CD8-positive, alpha-beta memory T cell (primary cell): ENCODE results near the gene DNAJB7. TPM values are rescaled to one million over a fixed set of nuclear protein-coding genes. Genes with fewer than 3 reads are reported as not detected.
"Not testable (repeated sequence)": the region's sequence is repeated elsewhere in the genome, so short reads cannot be mapped to it uniquely, and the experiment has no call there.

Experiments
- CTCF ChIA-PET: fragments of 350-600 bp; sonication (Branson Sonifier 250); formaldehyde crosslinking; loops from one replicate; lab custom pipeline; 2021; ENCODE audit warnings: antibody characterized with exemption; lab: Charles Lee
- POLR2A ChIA-PET: fragments of 350-600 bp; sonication (Branson Sonifier 250); formaldehyde crosslinking; loops from one replicate; lab custom pipeline; 2021; ENCODE audit warnings: antibody characterized with exemption; lab: Charles Lee
- DNase-seq, 5 donors: peaks; one replicate each; pipeline versions ENCODE4 v3.0.0 to v3.0.0-alpha.2; 2020 to 2022; ENCODE audit warnings: mixed read lengths in 1 of 5
- H3K27ac ChIP-seq: one replicate; pipeline ENCODE4 v1.7.0; 2013; ENCODE audit warnings: low read depth, mild to moderate bottlenecking, low read length, moderate library complexity
- H3K27me3 ChIP-seq: 2 replicates; pipeline ENCODE4 v1.7.0; 2013; ENCODE audit warnings: low read length, mild to moderate bottlenecking; ENCODE audit not compliant: insufficient read depth, poor library complexity, severe bottlenecking
- H3K36me3 ChIP-seq: 2 replicates; pipeline ENCODE4 v1.7.0; 2013; ENCODE audit warnings: mild to moderate bottlenecking, low read length, moderate library complexity; ENCODE audit not compliant: insufficient read depth
- H3K4me1 ChIP-seq: 2 replicates; pipeline ENCODE4 v1.7.0; 2013; ENCODE audit warnings: mild to moderate bottlenecking, low read length, moderate library complexity; ENCODE audit not compliant: insufficient read depth
- H3K4me3 ChIP-seq: 2 replicates; pipeline ENCODE4 v1.7.0; 2013; ENCODE audit warnings: mild to moderate bottlenecking, low read length
- H3K9me3 ChIP-seq: 2 replicates; pipeline ENCODE4 v1.7.0; 2013; ENCODE audit warnings: mild to moderate bottlenecking, low read length
- H3K27ac Mint-ChIP-seq, 8 donors: one replicate each; pipeline ENCODE4 v1.8.0; 2020 to 2021; ENCODE audit warnings: mixed read lengths in 8 of 8, mild to moderate bottlenecking in 6 of 8, inconsistent platforms in 3 of 8, moderate library complexity in 3 of 8
- H3K27me3 Mint-ChIP-seq, 2 donors: one replicate each; pipeline ENCODE4 v1.8.0; 2020 to 2021; ENCODE audit warnings: mixed read lengths in 2 of 2, mild to moderate bottlenecking in 1 of 2, moderate library complexity in 1 of 2
- H3K36me3 Mint-ChIP-seq, 3 donors: one replicate each; pipeline ENCODE4 v1.8.0; 2020 to 2021; ENCODE audit warnings: mixed read lengths in 3 of 3, inconsistent platforms in 1 of 3, mild to moderate bottlenecking in 1 of 3
- H3K4me1 Mint-ChIP-seq, 3 donors: one replicate each; pipeline ENCODE4 v1.8.0; 2020 to 2021; ENCODE audit warnings: mixed read lengths in 3 of 3, inconsistent platforms in 1 of 3, mild to moderate bottlenecking in 1 of 3
- H3K4me3 Mint-ChIP-seq, 7 donors: one replicate each; pipeline ENCODE4 v1.8.0; 2020 to 2021; ENCODE audit warnings: mixed read lengths in 7 of 7, mild to moderate bottlenecking in 6 of 7, moderate library complexity in 4 of 7, inconsistent platforms in 2 of 7
- H3K9me3 Mint-ChIP-seq, 5 donors: one replicate each; pipeline ENCODE4 v1.8.0; 2020 to 2022; ENCODE audit warnings: mixed read lengths in 5 of 5, mild to moderate bottlenecking in 3 of 5, moderate library complexity in 2 of 5, inconsistent platforms in 1 of 5
- polyA plus RNA-seq: library from polyadenylated mRNA; unstranded; fragments of 300-500 nt; fragmentation: Illumina TruSeq; gene quantifications from one replicate; pipeline ENCODE4 v1.2.3, GENCODE V29; 2021
- total RNA-seq, 2 experiments: library from RNA; stranded (reverse); gene quantifications; one replicate each; pipeline ENCODE4 v1.2.3, GENCODE V29; 2021

DNAJB7 gene
- total and polyA plus RNA-seq, 3 experiments from 2014 or later = 0.23 TPM; not detected in 2

DNA sequence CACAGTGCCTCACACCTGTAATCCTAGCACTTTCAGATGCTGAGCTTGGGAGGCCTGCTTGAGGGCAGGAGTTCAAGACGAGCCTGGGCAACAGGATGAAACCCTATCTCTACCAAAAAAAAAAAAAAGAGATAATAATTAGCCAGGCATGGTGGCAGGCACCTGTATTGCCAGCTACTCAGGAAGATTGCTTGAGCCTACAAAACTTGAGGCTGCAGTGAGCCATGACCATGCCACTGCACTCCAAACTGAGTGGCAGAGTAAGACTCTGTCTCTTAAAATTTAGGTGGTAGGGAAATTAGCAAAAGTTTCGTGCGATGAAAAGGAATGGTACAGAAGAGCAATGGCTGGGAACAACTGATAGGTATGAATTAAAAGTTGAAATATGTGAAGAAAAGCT is 23.4 kb downstream of the DNAJB7 start:
- ChIA-PET CTCF (no interaction called here), POLR2A (no interaction called here)
- peak overlapping the region in 2 of 8 donors; percentile 35 to 42 for H3K27ac Mint-ChIP-seq
- Histone ChIP-seq H3K36me3 (peaks cover 62% of the 10 kb centered on the region), H3K9me3 (no peaks in the 10 kb centered on the region), H3K27ac (no peak overlapping the region), H3K4me3 (no peak overlapping the region), H3K4me1 (no peaks in the 10 kb centered on the region), H3K27me3 (no peaks in the 10 kb centered on the region)
- no peak overlapping the region for H3K4me3 Mint-ChIP-seq
- no peaks in the 10 kb centered on the region for H3K9me3 Mint-ChIP-seq
- peaks cover 10 to 83% (median 27%) of the 10 kb centered on the region in 3 donors for H3K36me3 Mint-ChIP-seq
- H3K4me1 Mint-ChIP-seq = peaks cover 11 to 30% (median 14%) of the 10 kb centered on the region in 3 donors
- no peaks in the 10 kb centered on the region for H3K27me3 Mint-ChIP-seq
- no peak for DNase-seq

DNA sequence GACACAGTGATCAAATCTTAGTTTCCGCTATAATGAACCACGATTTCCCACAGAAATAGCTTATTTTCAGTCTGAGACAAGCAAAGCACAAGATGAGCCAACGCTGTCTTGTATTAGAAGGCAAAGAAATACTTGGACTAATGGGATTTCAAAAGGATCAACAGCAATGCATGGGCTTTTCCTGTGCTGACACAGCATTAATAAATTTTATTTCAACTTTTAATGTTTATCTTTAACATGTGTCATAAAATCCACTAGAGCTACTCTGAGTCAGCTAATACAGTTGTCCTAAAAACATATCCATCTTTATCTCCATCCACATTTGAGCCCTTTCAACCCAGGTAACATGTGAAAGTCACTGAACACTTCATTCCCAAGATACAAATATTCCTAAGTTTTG is 27.3 kb downstream of the DNAJB7 start:
- peaks cover 50% of the 10 kb centered on the region for H3K36me3 ChIP-seq
- H3K4me3 Mint-ChIP-seq = no peak overlapping the region
- H3K9me3 ChIP-seq = no peaks in the 10 kb centered on the region
- H3K4me1 ChIP-seq = no peaks in the 10 kb centered on the region
- peak overlapping the region in 2 of 8 donors; percentile 29 to 33 for H3K27ac Mint-ChIP-seq
- H3K27ac ChIP-seq = no peak overlapping the region
- H3K4me3 ChIP-seq = no peak overlapping the region
- CTCF ChIA-PET = no interaction called here
- no peak for DNase-seq
- POLR2A ChIA-PET = no interaction called here
- H3K4me1 Mint-ChIP-seq = peaks cover 0 to 12% (median 3%) of the 10 kb centered on the region in 3 donors
- H3K27me3 ChIP-seq = no peaks in the 10 kb centered on the region
- no peaks in the 10 kb centered on the region for H3K9me3 Mint-ChIP-seq
- peaks cover 5 to 82% (median 22%) of the 10 kb centered on the region in 3 donors for H3K36me3 Mint-ChIP-seq
- H3K27me3 Mint-ChIP-seq = no peaks in the 10 kb centered on the region

DNA sequence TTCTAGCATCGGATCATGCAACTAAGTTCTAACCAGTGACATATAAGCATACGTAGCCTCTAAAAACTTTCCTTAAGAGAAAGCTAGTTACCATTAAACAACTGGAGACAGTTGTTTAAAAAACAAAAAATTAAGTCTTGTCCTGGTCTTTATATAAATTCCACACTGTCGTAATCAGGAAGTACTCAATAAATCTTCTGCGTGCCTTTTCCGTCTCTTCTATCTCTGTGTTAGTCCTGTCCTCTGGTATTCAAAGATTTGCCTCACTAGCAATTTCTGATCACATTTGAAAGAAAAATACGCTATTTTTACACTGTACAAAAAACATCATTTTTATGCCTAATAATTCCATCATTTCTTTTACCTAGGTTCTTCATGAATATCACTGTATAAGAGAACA is 32.8 kb downstream of the DNAJB7 start:
- Histone ChIP-seq H3K4me3 (no peak overlapping the region), H3K9me3 (no peaks in the 10 kb centered on the region), H3K36me3 (peaks cover 30% of the 10 kb centered on the region), H3K4me1 (no peaks in the 10 kb centered on the region), H3K27ac (no peak overlapping the region), H3K27me3 (no peaks in the 10 kb centered on the region)
- Mint-ChIP-seq H3K27ac (no peak overlapping the region), H3K36me3 (peaks cover 8 to 73% (median 26%) of the 10 kb centered on the region in 3 donors), H3K9me3 (no peaks in the 10 kb centered on the region), H3K4me1 (no peaks in the 10 kb centered on the region), H3K27me3 (no peaks in the 10 kb centered on the region), H3K4me3 (no peak overlapping the region)
- ChIA-PET POLR2A (no interaction called here), CTCF (no interaction called here)
- DNase-seq = no peak

DNA sequence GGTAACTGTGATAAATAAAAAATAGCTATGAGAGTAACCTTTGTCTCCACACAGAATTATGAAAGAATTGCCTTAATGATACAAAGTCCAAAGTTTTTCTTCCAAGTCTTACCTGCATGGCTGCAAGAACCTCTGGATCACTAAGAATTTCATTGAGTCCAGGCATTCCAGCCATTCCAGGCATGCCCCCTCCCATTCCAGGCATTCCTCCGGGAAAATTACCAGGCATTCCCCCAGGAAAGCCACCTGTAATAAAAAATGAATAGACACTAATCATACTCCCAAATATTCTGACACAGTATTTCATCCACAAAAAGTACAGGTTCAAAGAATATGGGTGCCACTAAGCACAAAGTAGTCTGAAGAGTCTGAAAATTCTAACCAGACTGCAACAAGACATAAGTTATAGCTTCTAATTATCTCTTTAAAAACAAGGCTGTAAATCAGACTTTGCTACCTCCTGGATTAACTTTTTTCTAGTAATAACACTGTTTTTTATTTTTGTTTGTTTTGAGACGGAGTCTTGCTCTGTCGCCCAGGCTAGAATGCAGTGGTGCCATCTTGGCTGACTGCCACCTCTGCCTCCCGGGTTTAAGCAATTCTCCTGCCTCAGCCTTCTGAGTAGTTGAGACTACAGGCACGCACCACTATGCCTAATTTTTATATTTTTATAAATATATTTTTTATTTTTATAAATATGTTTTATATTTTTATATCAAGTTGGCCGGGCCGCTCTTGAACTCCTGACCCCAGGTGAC is 34.8 kb downstream of the DNAJB7 start:
- no peak overlapping the region for H3K4me3 ChIP-seq
- no peaks in the 10 kb centered on the region for H3K4me1 Mint-ChIP-seq
- no peaks in the 10 kb centered on the region for H3K9me3 Mint-ChIP-seq
- H3K27ac ChIP-seq = no peak overlapping the region
- H3K36me3 Mint-ChIP-seq = peaks cover 8 to 69% (median 20%) of the 10 kb centered on the region in 3 donors
- H3K9me3 ChIP-seq = no peaks in the 10 kb centered on the region
- CTCF ChIA-PET = no interaction called here
- H3K27ac Mint-ChIP-seq = peak overlapping the region in 1 of 8 donors; percentile 12
- H3K36me3 ChIP-seq = peaks cover 23% of the 10 kb centered on the region
- H3K27me3 Mint-ChIP-seq = no peaks in the 10 kb centered on the region
- H3K27me3 ChIP-seq = no peaks in the 10 kb centered on the region
- POLR2A ChIA-PET = interaction anchor here (0.7 kb wide), 1 partner anchor 143 kb away, joined by 3 read pairs; no protein-coding TSS in a partner anchor
- no peak for DNase-seq
- H3K4me1 ChIP-seq = no peaks in the 10 kb centered on the region
- H3K4me3 Mint-ChIP-seq = no peak overlapping the region

DNA sequence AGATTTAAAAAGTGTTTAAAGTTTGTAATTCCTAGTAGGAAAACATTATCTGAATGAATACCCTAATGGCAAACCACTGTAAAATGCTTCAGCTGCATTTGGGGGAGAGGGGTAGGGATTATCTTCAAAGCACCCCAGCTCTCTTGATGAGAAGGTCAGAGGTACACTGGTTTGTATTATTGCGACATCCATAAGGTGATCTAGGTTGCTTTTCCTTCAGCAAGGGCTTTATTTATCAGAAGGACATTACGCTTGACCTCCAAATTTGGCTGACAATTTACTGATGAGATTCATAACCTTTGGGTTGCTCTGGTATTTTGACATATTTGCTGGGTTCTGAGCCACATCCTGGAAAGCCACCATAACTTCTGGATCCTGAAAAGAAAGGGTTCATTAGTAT is 35.6 kb downstream of the DNAJB7 start:
- H3K9me3 ChIP-seq, H3K4me1 Mint-ChIP-seq, H3K27me3 ChIP-seq, H3K4me3 Mint-ChIP-seq, CTCF ChIA-PET, H3K27me3 Mint-ChIP-seq, H3K9me3 Mint-ChIP-seq, DNase-seq, H3K4me3 ChIP-seq, H3K4me1 ChIP-seq, H3K27ac ChIP-seq: not testable (repeated sequence)
- peak overlapping the region in 1 of 8 donors; percentile 17 for H3K27ac Mint-ChIP-seq
- POLR2A ChIA-PET = interaction anchor here (0.7 kb wide), 1 partner anchor 142 kb away, joined by 3 read pairs; no protein-coding TSS in a partner anchor
- peaks cover 20% of the 10 kb centered on the region for H3K36me3 ChIP-seq
- peaks cover 8 to 62% (median 19%) of the 10 kb centered on the region in 3 donors for H3K36me3 Mint-ChIP-seq

DNA sequence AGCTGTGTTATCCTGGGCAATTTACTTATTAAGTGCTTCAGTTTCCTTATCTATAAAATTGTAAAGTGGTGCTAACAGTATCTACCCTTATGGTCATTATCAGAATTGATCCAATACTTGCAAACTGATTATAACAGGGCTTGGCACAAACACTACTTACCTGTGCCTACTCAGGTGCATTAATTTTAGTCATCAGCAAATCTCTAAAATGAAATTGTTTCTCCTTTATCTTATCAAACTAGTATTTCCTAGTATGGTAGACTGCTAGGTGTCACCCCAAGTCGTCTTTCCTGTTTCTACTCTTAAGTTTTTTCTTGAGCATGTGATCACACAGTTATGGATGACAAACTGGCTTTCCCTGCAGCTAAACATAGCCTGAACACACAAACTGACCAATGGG is 38.5 kb downstream of the DNAJB7 start:
- Mint-ChIP-seq H3K9me3 (no peaks in the 10 kb centered on the region), H3K4me3 (no peak overlapping the region), H3K4me1 (peaks cover 6 to 16% (median 13%) of the 10 kb centered on the region in 3 donors), H3K36me3 (peaks cover 0 to 42% (median 10%) of the 10 kb centered on the region in 3 donors), H3K27ac (no peak overlapping the region), H3K27me3 (no peaks in the 10 kb centered on the region)
- DNase-seq = no peak
- Histone ChIP-seq H3K27me3 (no peaks in the 10 kb centered on the region), H3K4me3 (no peak overlapping the region), H3K36me3 (peaks cover 8% of the 10 kb centered on the region), H3K9me3 (no peaks in the 10 kb centered on the region), H3K4me1 (peaks cover 8% of the 10 kb centered on the region), H3K27ac (no peak overlapping the region)
- CTCF ChIA-PET = no interaction called here
- POLR2A ChIA-PET = no interaction called here

DNA sequence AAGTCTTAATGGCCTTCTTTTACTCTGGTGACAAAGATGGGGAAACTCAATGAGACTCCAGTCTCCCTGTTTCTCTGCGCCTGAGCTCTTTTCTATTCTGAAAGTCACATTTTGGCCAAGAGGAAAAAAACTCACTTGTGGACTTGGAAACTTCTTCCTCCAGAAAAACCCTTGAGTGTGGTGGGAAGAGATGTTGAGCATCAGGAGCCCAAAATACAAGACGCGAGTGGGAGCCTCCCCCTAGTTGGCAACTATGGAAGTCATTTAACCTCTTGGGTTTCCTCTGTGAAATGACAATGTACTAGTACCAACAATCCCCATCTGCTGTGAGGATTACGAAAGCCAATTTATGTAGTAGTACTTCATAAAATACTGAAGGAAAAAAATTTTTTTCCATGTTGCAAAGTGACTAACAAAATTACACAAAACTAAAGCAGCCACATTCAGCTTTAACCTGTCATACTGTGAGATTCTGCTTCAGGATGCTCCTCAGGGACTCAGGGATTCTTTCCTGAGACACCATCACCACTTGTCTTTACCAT is 42.2 kb downstream of the DNAJB7 start:
- Mint-ChIP-seq H3K4me3 (peak overlapping the region; percentile 90 to 98 (median 97)), H3K9me3 (no peaks in the 10 kb centered on the region), H3K27ac (peak overlapping the region in 7 of 8 donors; percentile 39 to 96 (median 83)), H3K36me3 (peaks cover 0 to 22% (median 0%) of the 10 kb centered on the region in 3 donors), H3K4me1 (peaks cover 28 to 40% (median 40%) of the 10 kb centered on the region in 3 donors), H3K27me3 (no peaks in the 10 kb centered on the region)
- peak overlapping the region; percentile 55 for H3K4me3 ChIP-seq
- H3K27me3 ChIP-seq = no peaks in the 10 kb centered on the region
- no peaks in the 10 kb centered on the region for H3K9me3 ChIP-seq
- no peak for DNase-seq
- no peaks in the 10 kb centered on the region for H3K36me3 ChIP-seq
- peak overlapping the region; percentile 12 for H3K27ac ChIP-seq
- H3K4me1 ChIP-seq = peaks cover 23% of the 10 kb centered on the region
- CTCF ChIA-PET = interaction anchor here (1.8 kb wide), 1 partner anchor 137 kb away, joined by 5 read pairs; no protein-coding TSS in a partner anchor
- POLR2A ChIA-PET = interaction anchor here (0.7 to 1.0 kb wide), 2 partner anchors 10 to 37 kb away, joined by 4 read pairs; partner anchors contain the start of gene ST13
